Astrocyte (in vitro differentiated cells and primary cell): ENCODE data around the gene NISCH.

Source experiments
- EZH2 ChIP-seq: IDR thresholded peaks from 2 replicates; pipeline ENCODE4 v1.6.1; 2012; ENCODE audit warnings: mild to moderate bottlenecking, low read length, inconsistent platforms; ENCODE audit not compliant: insufficient read depth
- TF ChIP-seq, protein P1 (sequence below): IDR thresholded peaks from 2 replicates; pipeline ENCODE4 v1.5.1; 2011; ENCODE audit warnings: low read depth, mild to moderate bottlenecking, inconsistent platforms, low read length, moderate library complexity; ENCODE audit not compliant: insufficient read depth

DNA sequence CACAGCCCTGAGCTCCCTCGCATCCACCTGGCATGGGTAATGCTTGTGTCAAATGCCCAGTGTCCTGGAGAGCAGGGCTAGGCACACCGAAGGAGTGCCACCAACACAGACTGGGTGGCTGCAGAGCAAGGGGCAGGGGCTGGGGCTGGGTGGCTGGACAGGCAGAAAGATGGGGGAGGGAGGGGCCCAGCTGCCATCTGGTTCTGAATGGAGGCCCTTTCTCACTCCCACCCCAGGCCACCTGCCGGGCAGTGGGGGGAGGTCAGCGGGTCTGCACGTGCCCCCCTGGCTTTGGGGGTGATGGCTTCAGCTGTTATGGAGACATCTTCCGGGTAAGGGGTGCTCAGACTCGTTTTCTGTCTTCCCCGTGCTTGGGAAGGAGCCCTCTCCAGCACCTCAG is 56.7 kb downstream of the NISCH start:
- TF ChIP-seq, protein P1, sequence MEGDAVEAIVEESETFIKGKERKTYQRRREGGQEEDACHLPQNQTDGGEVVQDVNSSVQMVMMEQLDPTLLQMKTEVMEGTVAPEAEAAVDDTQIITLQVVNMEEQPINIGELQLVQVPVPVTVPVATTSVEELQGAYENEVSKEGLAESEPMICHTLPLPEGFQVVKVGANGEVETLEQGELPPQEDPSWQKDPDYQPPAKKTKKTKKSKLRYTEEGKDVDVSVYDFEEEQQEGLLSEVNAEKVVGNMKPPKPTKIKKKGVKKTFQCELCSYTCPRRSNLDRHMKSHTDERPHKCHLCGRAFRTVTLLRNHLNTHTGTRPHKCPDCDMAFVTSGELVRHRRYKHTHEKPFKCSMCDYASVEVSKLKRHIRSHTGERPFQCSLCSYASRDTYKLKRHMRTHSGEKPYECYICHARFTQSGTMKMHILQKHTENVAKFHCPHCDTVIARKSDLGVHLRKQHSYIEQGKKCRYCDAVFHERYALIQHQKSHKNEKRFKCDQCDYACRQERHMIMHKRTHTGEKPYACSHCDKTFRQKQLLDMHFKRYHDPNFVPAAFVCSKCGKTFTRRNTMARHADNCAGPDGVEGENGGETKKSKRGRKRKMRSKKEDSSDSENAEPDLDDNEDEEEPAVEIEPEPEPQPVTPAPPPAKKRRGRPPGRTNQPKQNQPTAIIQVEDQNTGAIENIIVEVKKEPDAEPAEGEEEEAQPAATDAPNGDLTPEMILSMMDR: no peak
- TF ChIP-seq EZH2: no peak
